HepG2 (cell line): ENCODE data around the gene SPPL3. TPM values are rescaled to one million over a fixed set of nuclear protein-coding genes. Genes with fewer than 3 reads are reported as not detected.

Source experiments
- ARNT ChIP-seq: fragments of 450-650 bp; IDR thresholded peaks from 2 replicates; pipeline ENCODE4 v1.6.1; 2017
- BRCA1 ChIP-seq: sonication (generic); formaldehyde crosslinking; IDR thresholded peaks from 2 replicates; pipeline ENCODE4 v1.4.0; 2020; ENCODE audit warnings: missing genetic modification reagents
- GATA4 ChIP-seq: sonication (generic); IDR thresholded peaks from 2 replicates; pipeline ENCODE4 v1.6.1; 2016; ENCODE audit warnings: antibody characterized with exemption, low read depth, borderline replicate concordance
- HOXA3 ChIP-seq: sonication (generic); formaldehyde crosslinking; IDR thresholded peaks from 2 replicates; pipeline ENCODE4 v1.5.0; 2020; ENCODE audit warnings: missing genetic modification reagents
- KLF12 ChIP-seq: sonication (generic); formaldehyde crosslinking; IDR thresholded peaks from 2 replicates; pipeline ENCODE4 v1.4.0; 2020; ENCODE audit warnings: missing genetic modification reagents, borderline replicate concordance
- NR2F6 ChIP-seq, 2 experiments: IDR thresholded peaks; 2 replicates each; pipeline ENCODE4 v1.6.1; 2016; ENCODE audit warnings: antibody characterized with exemption in 1 of 2, mild to moderate bottlenecking in 1 of 2
- PAF1 ChIP-seq: IDR thresholded peaks from 2 replicates; pipeline ENCODE4 v1.6.1; 2016; ENCODE audit warnings: missing genetic modification reagents, missing compliant biosample characterization
- PCBP1 ChIP-seq: fragments of 200-400 bp; formaldehyde crosslinking; IDR thresholded peaks from 2 replicates; pipeline ENCODE4 v1.6.1; 2017; ENCODE audit warnings: mild to moderate bottlenecking, low read depth, low read length, borderline replicate concordance
- SIN3A ChIP-seq: IDR thresholded peaks from 2 replicates; pipeline ENCODE4 v1.6.1; 2011; ENCODE audit warnings: low read depth, mild to moderate bottlenecking, control low read depth, low read length, borderline replicate concordance
- SKIL ChIP-seq: sonication (generic); formaldehyde crosslinking; IDR thresholded peaks from 2 replicates; pipeline ENCODE4 v1.8.0; 2022; ENCODE audit warnings: missing genetic modification reagents, mild to moderate bottlenecking, moderate library complexity, borderline replicate concordance
- SMARCE1 ChIP-seq: fragments of 450-650 bp; IDR thresholded peaks from 2 replicates; pipeline ENCODE4 v1.6.1; 2017; ENCODE audit warnings: borderline replicate concordance
- SMC3 ChIP-seq: IDR thresholded peaks from 2 replicates; pipeline ENCODE4 v1.6.1; 2011; ENCODE audit warnings: low read length, improper control_type of control experiment
- SNRNP70 ChIP-seq: fragments of 200-400 bp; formaldehyde crosslinking; IDR thresholded peaks from 2 replicates; pipeline ENCODE4 v1.6.1; 2017; ENCODE audit warnings: mild to moderate bottlenecking, low read depth, low read length, moderate library complexity
- SRSF4 ChIP-seq: fragments of 200-400 bp; formaldehyde crosslinking; IDR thresholded peaks from one replicate; pipeline ENCODE4 v1.6.1; 2018; ENCODE audit warnings: mild to moderate bottlenecking, low read depth, low read length, moderate library complexity; ENCODE audit not compliant: poor library complexity, severe bottlenecking
- ZBTB1 ChIP-seq: sonication (generic); formaldehyde crosslinking; IDR thresholded peaks from 2 replicates; pipeline ENCODE4 v1.4.0; 2020; ENCODE audit warnings: missing genetic modification reagents, borderline replicate concordance
- ZBTB4 ChIP-seq: sonication (generic); formaldehyde crosslinking; IDR thresholded peaks from 2 replicates; pipeline ENCODE4 v1.4.0; 2020; ENCODE audit warnings: missing genetic modification reagents, mild to moderate bottlenecking, borderline replicate concordance
- ZFP37 ChIP-seq: sonication (generic); formaldehyde crosslinking; IDR thresholded peaks from 2 replicates; pipeline ENCODE4 v1.4.0; 2020; ENCODE audit warnings: missing genetic modification reagents, borderline replicate concordance
- polyA plus RNA-seq, 8 experiments: library from polyadenylated mRNA; depleted of rRNA in 3 of 8; stranded (reverse) in 7 of 8; unstranded in 1 of 8; fragments of >200 nt; fragmentation: Illumina TruSeq in 4 of 8; extraction: Trizol in 4 of 8; gene quantifications; 2 replicates each; pipeline versions ENCODE4 v1.2.1 to v1.2.3, GENCODE V29; 2011 to 2016; ENCODE audit warnings: low read depth in 4 of 8, missing spikeins in 1 of 8, mixed read lengths in 1 of 8; ENCODE audit not compliant: insufficient read depth in 1 of 8
- total RNA-seq, 5 experiments: library from RNA; depleted of rRNA; stranded (reverse); fragments of >200 nt; fragmentation: Illumina TruSeq; extraction: Trizol; gene quantifications; 2 replicates each; pipeline ENCODE4 v1.2.3, GENCODE V29; 2016; ENCODE audit warnings: low read depth in 1 of 5
- TF ChIP-seq, protein P1 (sequence below): sonication (generic); formaldehyde crosslinking; IDR thresholded peaks from 2 replicates; pipeline ENCODE4 v1.4.0; 2020; ENCODE audit warnings: missing genetic modification reagents
- TF ChIP-seq, protein P2 (sequence below): conservative IDR thresholded peaks from 2 replicates; pipeline ENCODE4 v1.6.1; 2018; ENCODE audit warnings: missing genetic modification reagents

SPPL3 gene
- total and polyA plus RNA-seq, 2 of the 13 experiments (the other 11 are each of a cell fraction or from before 2014, with no cell fraction given): 8.9 to 9.1 TPM

DNA sequence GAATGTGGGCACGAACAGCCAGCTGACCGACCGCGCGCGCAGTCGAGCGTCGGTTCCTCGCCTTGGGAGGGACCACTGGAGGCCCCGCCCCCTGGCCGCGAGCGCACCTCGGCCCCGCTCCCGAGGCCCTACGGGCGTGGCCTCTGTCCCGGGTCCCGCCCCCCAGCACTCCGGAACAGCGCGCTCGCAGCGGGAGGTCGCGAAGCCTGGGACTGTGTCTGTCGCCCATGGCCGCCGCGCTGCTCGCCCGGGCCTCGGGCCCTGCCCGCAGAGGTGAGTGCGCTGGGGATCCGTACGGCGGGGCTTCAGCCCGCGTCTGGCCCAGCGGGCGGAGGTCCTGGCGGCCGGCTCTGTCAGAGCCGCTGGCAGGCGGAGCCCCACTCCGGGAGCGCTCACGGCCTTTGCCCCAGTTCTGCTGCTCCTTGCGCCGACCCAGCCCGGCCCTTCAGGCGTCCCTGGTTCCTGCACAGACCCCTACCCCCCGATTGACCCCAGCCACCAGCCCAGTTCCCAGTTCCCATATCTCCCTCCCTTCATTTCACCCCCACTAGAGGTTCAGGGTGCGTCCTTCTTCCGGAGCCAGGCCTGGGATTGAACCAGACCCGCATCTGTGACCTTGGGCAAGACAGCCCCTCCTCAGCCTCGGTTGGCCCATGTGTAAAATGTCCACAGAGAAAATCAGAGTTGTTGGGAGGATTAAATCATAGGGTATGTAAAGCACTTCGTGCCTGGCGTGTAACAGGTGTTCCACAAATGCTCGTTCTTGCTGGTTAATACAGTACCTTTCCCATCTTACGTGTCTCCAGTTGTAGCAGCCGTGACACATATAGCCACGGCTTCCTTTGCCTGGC, 178.3 kb downstream of the SPPL3 start, which contains the start of gene ACADS (continued):
- TF ChIP-seq SMARCE1: no peak
- TF ChIP-seq, protein P1, sequence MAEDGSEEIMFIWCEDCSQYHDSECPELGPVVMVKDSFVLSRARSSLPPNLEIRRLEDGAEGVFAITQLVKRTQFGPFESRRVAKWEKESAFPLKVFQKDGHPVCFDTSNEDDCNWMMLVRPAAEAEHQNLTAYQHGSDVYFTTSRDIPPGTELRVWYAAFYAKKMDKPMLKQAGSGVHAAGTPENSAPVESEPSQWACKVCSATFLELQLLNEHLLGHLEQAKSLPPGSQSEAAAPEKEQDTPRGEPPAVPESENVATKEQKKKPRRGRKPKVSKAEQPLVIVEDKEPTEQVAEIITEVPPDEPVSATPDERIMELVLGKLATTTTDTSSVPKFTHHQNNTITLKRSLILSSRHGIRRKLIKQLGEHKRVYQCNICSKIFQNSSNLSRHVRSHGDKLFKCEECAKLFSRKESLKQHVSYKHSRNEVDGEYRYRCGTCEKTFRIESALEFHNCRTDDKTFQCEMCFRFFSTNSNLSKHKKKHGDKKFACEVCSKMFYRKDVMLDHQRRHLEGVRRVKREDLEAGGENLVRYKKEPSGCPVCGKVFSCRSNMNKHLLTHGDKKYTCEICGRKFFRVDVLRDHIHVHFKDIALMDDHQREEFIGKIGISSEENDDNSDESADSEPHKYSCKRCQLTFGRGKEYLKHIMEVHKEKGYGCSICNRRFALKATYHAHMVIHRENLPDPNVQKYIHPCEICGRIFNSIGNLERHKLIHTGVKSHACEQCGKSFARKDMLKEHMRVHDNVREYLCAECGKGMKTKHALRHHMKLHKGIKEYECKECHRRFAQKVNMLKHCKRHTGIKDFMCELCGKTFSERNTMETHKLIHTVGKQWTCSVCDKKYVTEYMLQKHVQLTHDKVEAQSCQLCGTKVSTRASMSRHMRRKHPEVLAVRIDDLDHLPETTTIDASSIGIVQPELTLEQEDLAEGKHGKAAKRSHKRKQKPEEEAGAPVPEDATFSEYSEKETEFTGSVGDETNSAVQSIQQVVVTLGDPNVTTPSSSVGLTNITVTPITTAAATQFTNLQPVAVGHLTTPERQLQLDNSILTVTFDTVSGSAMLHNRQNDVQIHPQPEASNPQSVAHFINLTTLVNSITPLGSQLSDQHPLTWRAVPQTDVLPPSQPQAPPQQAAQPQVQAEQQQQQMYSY (CRISPR knock-in tag): no peak
- no peak for TF ChIP-seq PCBP1
- TF ChIP-seq BRCA1: no peak
- no peak for TF ChIP-seq SIN3A
- no peak for TF ChIP-seq ZBTB4 (CRISPR knock-in tag)
- TF ChIP-seq NR2F6 (IDR thresholded peaks at IDR 0.05): no peak
- no peak for TF ChIP-seq NR2F6 (CRISPR knock-in tag; IDR thresholded peaks at IDR 0.05)
- TF ChIP-seq ZBTB1 (CRISPR knock-in tag): no peak
- no peak for TF ChIP-seq SMC3
- TF ChIP-seq SNRNP70: no peak
- no peak for TF ChIP-seq ZFP37 (CRISPR knock-in tag)
- TF ChIP-seq PAF1 (CRISPR knock-in tag): no peak
- no peak for TF ChIP-seq SRSF4
- TF ChIP-seq KLF12 (CRISPR knock-in tag): peak; percentile 52; the same call in 1 of the 2 replicates
- no peak for TF ChIP-seq GATA4
- peak; percentile 56 for TF ChIP-seq HOXA3 (CRISPR knock-in tag)
- no peak for TF ChIP-seq SKIL (CRISPR knock-in tag)
- no peak for TF ChIP-seq ARNT
- TF ChIP-seq, protein P2, sequence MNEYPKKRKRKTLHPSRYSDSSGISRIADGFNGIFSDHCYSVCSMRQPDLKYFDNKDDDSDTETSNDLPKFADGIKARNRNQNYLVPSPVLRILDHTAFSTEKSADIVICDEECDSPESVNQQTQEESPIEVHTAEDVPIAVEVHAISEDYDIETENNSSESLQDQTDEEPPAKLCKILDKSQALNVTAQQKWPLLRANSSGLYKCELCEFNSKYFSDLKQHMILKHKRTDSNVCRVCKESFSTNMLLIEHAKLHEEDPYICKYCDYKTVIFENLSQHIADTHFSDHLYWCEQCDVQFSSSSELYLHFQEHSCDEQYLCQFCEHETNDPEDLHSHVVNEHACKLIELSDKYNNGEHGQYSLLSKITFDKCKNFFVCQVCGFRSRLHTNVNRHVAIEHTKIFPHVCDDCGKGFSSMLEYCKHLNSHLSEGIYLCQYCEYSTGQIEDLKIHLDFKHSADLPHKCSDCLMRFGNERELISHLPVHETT (CRISPR knock-in tag): 0 out of 2 replicates have a peak, but pooled peaks have one; percentile 41
